Adipose tissue (tissue), 3 donors: ENCODE results near the gene MAMLD1. TPM values are rescaled to one million over a fixed set of nuclear protein-coding genes. Genes with fewer than 3 reads are reported as not detected.

ENCODE experiments used
- H3K27ac ChIP-seq: one replicate; pipeline ENCODE4 v1.5.1; 2013; ENCODE audit warnings: low read depth, low read length
- WGBS, 3 donors: extraction: QIAGEN DNeasy Blood & Tissue Kit; methylation state at CpG; one replicate each; pipeline ENCODE4 v1.1.7; 2013; 5-methylcytosine and 5-hydroxymethylcytosine counted together
- polyA plus RNA-seq, 3 donors: library from polyadenylated mRNA; stranded (reverse); fragments of 200-250 nt; gene quantifications; one replicate each; pipeline ENCODE4 v1.2.3, GENCODE V29; 2013
- donor health status: healthy with polysubstance abuse.
- donor health status: Bipolar disorder and iron deficiency.
- donor health status: healthy.

MAMLD1 gene
- polyA plus RNA-seq, 3 donors, result 2.8 to 10.0 (median 4.8) TPM

GRCh38 chrX:150473371-150473770 is 110.3 kb downstream of the MAMLD1 start:
- 87 to 96% (median 92%) methylated on average over 8 of the region's 8 CpGs for WGBS, 3 donors
- no peak overlapping the region for H3K27ac ChIP-seq

- WGBS, 3 donors, result 62 to 94% (median 75%) methylated on average over 2 of the region's 2 CpGs
- H3K27ac ChIP-seq, result no peak overlapping the region
These were observed 112.3 kb downstream of the MAMLD1 start for GRCh38 chrX:150475461-150475860.

DNA sequence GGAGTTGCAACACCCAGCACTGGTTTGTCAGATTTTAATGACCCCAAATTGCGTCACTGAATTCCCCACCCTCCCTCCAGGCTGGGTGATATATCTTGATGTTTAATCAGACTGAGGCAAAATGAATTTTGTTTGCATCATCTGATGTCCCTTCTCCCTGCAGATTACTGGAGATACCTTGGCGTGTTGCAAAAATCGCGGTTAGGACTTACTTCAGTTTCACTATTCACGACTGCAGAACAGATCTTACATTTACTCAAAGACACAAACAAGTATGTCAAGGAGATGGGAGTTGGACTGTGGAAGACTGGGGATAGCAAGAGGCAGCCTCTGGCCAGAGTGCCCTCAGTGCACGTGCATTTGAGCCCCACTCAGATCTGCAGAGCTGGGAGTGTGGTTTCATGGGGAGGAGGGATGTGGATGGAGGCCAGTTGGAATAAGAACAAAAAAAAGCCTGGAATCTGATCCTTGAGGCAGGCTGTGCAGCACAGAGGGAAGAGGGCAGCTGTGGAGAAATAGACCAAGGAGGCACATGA is 113.1 kb downstream of the MAMLD1 start:
- H3K27ac ChIP-seq, result no peak overlapping the region
- 58 to 73% (median 66%) methylated on average over 6 of the region's 6 CpGs for WGBS, 3 donors

DNA sequence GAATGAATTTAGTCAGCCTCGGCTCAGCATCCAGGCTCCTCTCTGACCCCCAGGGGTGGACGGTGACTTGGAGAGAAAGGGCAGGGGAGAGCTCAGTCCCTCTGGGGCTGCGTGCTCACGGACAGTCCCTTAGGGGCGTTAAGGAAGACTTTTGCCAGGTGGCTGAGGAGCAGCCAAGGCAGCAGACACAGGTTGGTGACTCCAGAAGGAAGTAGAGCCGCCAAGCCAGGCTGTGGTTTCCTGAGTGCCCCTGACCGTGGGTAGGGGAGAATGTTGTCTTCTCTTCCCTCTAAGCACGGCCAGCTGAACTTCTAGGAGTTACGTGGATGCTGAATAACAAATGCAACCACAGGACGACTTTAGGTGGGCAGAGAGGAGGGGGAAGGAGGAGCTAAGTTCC is 114.3 kb downstream of the MAMLD1 start:
- WGBS, 3 donors, result 48 to 74% (median 56%) methylated on average over 9 to 10 of the region's 10 CpGs
- H3K27ac ChIP-seq, result no peak overlapping the region

GRCh38 chrX:150478496-150479492 is 115.7 kb downstream of the MAMLD1 start:
- 54 to 77% (median 56%) methylated on average over 13 of the region's 13 CpGs for WGBS, 3 donors
- H3K27ac ChIP-seq, result no peak overlapping the region

DNA sequence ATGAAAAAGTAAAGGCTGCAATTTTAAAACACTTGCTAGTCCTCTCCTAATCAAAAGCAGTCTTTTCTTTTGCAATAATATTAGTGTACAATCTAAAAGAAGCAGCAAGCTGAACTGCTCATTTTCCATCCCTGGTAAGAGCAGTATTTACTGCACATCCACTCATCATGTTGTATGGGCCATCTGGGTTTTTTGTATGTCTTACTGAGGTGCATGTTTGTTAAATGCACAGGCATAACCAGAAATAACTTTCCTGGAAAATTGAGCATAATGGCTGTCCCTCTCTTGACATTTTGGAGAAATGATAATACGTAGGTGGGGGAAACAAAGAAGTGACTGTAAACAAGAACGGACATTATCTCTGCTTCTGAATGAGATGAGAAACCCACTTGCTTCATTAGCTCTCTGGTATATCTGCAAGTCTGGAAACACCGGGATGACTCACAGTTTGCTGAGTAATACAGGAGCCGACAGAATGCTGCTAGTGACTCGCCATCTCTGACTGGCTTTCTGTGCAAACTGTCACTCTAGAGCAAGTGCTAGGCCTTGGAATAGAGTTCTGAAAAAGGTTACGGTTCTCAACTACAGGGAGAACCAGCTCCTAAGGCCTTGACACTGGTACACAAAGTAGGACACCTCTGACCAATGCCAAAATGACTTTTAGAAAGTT is 119.6 kb downstream of the MAMLD1 start:
- WGBS, 3 donors, result 52 to 66% (median 54%) methylated on average over 6 of the region's 6 CpGs
- no peak overlapping the region for H3K27ac ChIP-seq

- no peak overlapping the region for H3K27ac ChIP-seq
- WGBS, 3 donors, result 66 to 82% (median 78%) methylated on average over 8 of the region's 8 CpGs
These were observed 120.4 kb downstream of the MAMLD1 start for GRCh38 chrX:150483356-150483985.

GRCh38 chrX:150486011-150486410 is 122.9 kb downstream of the MAMLD1 start:
- 64 to 85% (median 69%) methylated on average over 3 of the region's 3 CpGs for WGBS, 3 donors
- no peak overlapping the region for H3K27ac ChIP-seq

DNA sequence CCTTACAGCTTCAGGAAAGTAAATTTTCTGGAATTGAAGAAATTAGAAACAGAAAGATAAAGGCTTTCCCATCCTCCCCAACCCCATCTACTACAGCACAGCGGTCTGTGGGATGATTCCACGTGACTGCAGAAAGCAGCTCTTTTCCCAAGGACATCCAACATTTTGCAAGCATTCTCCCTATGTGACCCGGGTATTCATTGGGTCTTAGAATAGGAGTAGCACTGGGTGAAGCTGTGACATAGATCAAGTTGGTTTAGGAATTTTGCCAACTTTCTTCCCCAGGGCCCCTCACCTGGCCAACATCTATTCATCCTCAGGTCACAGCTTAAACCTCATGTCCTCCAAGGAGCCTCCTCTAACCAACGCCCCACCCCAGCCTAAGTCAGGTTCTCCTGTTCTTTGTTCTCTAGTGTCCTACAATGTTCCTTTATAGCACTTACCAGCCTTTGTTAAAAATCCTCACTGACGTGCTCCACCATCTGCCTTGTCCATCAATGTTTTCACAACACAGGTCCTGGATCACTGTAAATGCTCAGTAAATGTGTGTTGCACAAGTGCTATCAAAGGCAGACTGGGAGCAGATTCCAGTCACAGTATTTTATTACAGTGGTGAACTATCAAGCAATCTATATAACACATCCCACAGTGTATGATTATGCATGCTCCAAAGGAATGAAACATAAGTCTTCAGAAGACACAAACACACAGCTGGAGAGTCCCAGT is 124.4 kb downstream of the MAMLD1 start:
- no peak overlapping the region for H3K27ac ChIP-seq
- 68 to 71% (median 69%) methylated on average over 5 of the region's 5 CpGs for whole genome bisulfite sequencing, 3 donors

- H3K27ac ChIP-seq, result no peak overlapping the region
- 76 to 89% (median 85%) methylated on average over 6 of the region's 6 CpGs for WGBS, 3 donors
These were observed 126.4 kb downstream of the MAMLD1 start for GRCh38 chrX:150489359-150490015.

DNA sequence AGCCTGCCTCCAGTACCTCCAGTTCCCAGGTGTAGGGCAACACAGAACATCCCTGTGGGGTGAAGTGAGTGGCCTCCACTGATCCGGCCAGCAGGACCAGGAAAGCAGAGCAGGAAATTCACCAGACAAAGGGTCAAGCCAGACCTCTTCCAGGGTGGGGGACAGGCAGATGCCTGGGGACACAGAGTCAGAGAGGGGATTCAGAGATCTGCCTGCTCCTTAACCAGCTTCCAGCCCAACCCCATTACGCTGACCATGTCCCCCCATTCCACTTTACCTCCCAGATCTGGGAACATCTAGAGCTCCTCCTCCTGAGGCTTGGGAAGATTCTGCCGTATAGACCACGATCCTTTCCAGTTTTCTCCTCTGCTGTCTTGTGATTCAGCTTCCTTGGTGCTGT is 132.4 kb downstream of the MAMLD1 start:
- no peak overlapping the region for H3K27ac ChIP-seq
- WGBS, 3 donors, result 79 to 92% (median 88%) methylated on average over 4 of the region's 4 CpGs

GRCh38 chrX:150499240-150499639 is 136.1 kb downstream of the MAMLD1 start:
- WGBS, 3 donors, result 50 to 96% (median 94%) methylated on average over 3 of the region's 3 CpGs
- H3K27ac ChIP-seq, result no peak overlapping the region

GRCh38 chrX:150502091-150502490 is 139.0 kb downstream of the MAMLD1 start:
- 56 to 96% (median 89%) methylated on average over 3 of the region's 3 CpGs for WGBS, 3 donors
- H3K27ac ChIP-seq, result no peak overlapping the region

DNA sequence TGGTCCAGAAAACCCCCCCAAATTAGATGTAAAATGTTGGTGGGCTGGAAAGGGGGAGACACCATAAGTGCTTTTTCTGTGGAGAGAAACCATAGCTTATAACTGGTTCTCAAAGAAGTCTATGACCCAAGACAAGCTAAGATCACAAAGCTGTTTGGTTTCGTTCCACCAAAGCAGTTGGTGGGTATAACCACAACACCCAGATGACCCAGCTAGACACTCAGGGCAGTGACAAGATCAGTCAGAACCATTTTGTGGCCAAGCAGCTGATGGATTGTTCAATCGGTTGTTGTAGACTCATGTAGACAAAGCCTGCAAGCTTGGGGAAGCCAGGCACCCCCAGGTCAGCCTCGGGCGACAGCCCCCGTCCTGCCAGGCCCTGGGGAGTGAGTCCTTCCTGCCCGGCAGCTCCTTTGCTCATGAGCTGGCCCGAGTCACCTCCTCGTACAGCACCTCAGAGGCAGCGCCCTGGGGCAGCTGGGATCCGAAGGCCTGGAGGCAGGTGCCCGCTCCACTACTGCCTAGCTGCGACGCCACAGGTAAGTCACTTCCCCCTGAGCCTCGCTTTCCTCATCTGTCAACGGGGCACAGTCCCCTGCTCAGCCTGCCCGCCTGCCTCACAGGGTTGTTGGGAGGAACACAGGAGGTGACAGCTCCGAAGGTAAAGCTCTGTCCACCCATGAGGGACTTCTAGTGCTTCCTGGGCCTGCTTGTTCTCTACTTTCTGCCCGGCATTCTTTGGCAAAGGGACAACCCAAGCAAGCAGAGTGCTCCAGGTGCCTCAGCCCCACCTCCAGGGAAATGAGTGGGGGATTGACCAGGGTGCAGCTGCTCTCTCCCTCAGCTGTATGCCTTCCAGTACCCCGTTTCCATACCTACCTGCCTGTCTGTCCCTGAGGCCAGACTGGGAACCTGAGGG is 140.1 kb downstream of the MAMLD1 start:
- no peak overlapping the region for H3K27ac ChIP-seq
- WGBS, 3 donors, result 71 to 95% (median 86%) methylated on average over 12 to 19 of the region's 19 CpGs

DNA sequence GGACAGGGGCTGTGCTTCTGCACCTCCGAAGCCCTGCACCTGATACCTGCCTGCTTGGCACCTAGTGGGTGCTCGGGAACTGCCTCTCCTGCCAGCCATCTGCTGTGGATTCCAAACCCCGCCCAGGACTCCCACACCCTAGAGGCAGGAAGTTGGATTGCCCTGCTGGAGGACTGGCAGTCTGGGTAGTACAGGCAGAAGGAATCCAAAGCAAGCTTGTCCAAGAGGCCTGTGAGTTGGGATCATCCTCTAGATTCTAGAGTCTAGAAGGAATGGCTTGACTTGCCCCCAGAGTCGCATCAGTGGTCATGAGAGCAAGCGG is 140.7 kb downstream of the MAMLD1 start:
- H3K27ac ChIP-seq, result no peak overlapping the region
- 62 to 81% (median 78%) methylated on average over 4 to 5 of the region's 5 CpGs for WGBS, 3 donors

GRCh38 chrX:150504397-150505182 is 141.5 kb downstream of the MAMLD1 start:
- no peak overlapping the region for H3K27ac ChIP-seq
- WGBS, 3 donors, result 47 to 75% (median 53%) methylated on average over 9 of the region's 9 CpGs
